ENCODE data around the gene PHF21A. TPM values are rescaled to one million over a fixed set of nuclear protein-coding genes. Genes with fewer than 3 reads are reported as not detected.

Gene PHF21A
- total RNA-seq, 2 donors from 2014 or later = 47.2 to 53.9 TPM

DNA sequence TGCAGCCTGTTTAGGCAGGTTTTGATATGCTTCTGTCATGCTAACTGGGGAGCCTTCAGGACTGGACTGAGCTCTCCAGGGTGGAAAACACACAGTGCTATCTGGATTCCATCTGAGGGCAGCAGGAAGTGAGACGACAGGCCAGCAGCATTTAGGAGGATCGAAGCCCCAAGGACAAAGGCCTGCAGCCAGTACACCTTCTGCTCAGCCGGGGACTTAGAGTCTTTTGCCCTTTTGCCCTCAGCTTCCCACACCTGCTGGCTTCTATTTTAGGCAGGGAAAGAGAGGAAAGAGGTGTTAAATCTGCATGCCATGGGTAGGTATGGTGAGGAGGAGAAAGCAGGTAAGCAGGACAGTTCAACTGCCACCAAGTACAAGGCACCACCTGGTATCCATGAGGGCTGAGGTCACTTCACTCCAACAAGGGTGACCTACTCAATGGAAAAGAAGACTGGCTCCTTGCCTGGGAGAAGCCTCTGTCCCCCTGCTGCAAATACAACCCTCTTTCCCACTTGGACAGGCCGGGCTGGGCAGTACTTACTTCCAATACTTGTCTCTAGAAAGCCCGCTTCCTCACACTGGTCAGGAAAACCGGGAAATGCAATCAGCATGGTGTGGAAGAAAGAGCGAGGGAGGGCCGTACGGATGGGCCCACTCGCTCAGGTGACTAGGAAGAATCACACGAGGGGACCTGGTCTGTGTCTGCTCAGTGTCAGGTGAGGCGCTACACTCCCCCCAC is 186.5 kb downstream of the PHF21A start:
- no peak for DNase-seq

GRCh38 chr11:45933846-45934579 is 187.2 kb downstream of the PHF21A start:
- Histone ChIP-seq H3K9me3 (ENCODE audit: control insufficient read depth, low read length) (no peaks in the 10 kb centered on the region), H3K9ac (ENCODE audit: extremely low read depth, low read length, poor library complexity, severe bottlenecking) (no peak overlapping the region), H3K4me3 (ENCODE audit: low read length) (no peak overlapping the region), H3K27ac (ENCODE audit: low read depth, low read length) (no peak overlapping the region), H3K36me3 (ENCODE audit: control insufficient read depth, insufficient read depth, low read length) (peaks cover 44% of the 10 kb centered on the region), H3K27me3 (ENCODE audit: control insufficient read depth, insufficient read depth, low read length, poor library complexity, severe bottlenecking) (no peaks in the 10 kb centered on the region), H3K4me1 (ENCODE audit: control insufficient read depth, insufficient read depth, low read length) (peaks cover 6% of the 10 kb centered on the region)
- Mint-ChIP-seq H3K27ac (peak overlapping the region; percentile 61), H3K9me3 (no peaks in the 10 kb centered on the region), H3K4me3 (no peak overlapping the region), H3K27me3 (ENCODE audit: insufficient read depth) (no peaks in the 10 kb centered on the region), H3K36me3 (ENCODE audit: low read depth) (peaks cover 42% of the 10 kb centered on the region), H3K4me1 (peaks cover 11% of the 10 kb centered on the region)
- no peak for DNase-seq
- 94 to 100% methylated on average over 12 to 21 of the region's 21 CpGs for WGBS, 2 experiments (ENCODE audit: insufficient coverage in 1 of 2, insufficient read length in 1 of 2)
- TF ChIP-seq CTCF (conservative IDR thresholded peaks at IDR 0.05) = no peak

More for the DNA sequence above, 186.5 kb downstream of the PHF21A start:
- H3K9me3 Mint-ChIP-seq = no peaks in the 10 kb centered on the region
- H3K36me3 Mint-ChIP-seq (ENCODE audit: low read depth) = peaks cover 42% of the 10 kb centered on the region
- peaks cover 12% of the 10 kb centered on the region for H3K4me1 Mint-ChIP-seq
- H3K27ac Mint-ChIP-seq = peak overlapping the region; percentile 61
- no peak overlapping the region for H3K9ac ChIP-seq (ENCODE audit: extremely low read depth, low read length, poor library complexity, severe bottlenecking)
- no peak overlapping the region for H3K4me3 ChIP-seq (ENCODE audit: low read length)
- H3K27me3 Mint-ChIP-seq (ENCODE audit: insufficient read depth) = no peaks in the 10 kb centered on the region
- peaks cover 6% of the 10 kb centered on the region for H3K4me1 ChIP-seq (ENCODE audit: control insufficient read depth, insufficient read depth, low read length)
- WGBS, 2 experiments (ENCODE audit: insufficient coverage in 1 of 2, insufficient read length in 1 of 2) = 92 to 94% methylated on average over 12 of the region's 12 CpGs
- peaks cover 44% of the 10 kb centered on the region for H3K36me3 ChIP-seq (ENCODE audit: control insufficient read depth, insufficient read depth, low read length)
- no peak overlapping the region for H3K4me3 Mint-ChIP-seq
- H3K27ac ChIP-seq (ENCODE audit: low read depth, low read length) = no peak overlapping the region
- H3K9me3 ChIP-seq (ENCODE audit: control insufficient read depth, low read length) = no peaks in the 10 kb centered on the region
- no peak for TF ChIP-seq CTCF (conservative IDR thresholded peaks at IDR 0.05)
- H3K27me3 ChIP-seq (ENCODE audit: control insufficient read depth, insufficient read depth, low read length, poor library complexity, severe bottlenecking) = no peaks in the 10 kb centered on the region

GRCh38 chr11:45933131-45933831 is 188.0 kb downstream of the PHF21A start:
- no peaks in the 10 kb centered on the region for H3K27me3 ChIP-seq (ENCODE audit: control insufficient read depth, insufficient read depth, low read length, poor library complexity, severe bottlenecking)
- H3K4me3 ChIP-seq (ENCODE audit: low read length) = no peak overlapping the region
- no peak for DNase-seq
- Mint-ChIP-seq H3K9me3 (no peaks in the 10 kb centered on the region), H3K4me1 (peaks cover 11% of the 10 kb centered on the region), H3K4me3 (no peak overlapping the region), H3K27ac (no peak overlapping the region), H3K27me3 (ENCODE audit: insufficient read depth) (no peaks in the 10 kb centered on the region), H3K36me3 (ENCODE audit: low read depth) (peaks cover 41% of the 10 kb centered on the region)
- peaks cover 44% of the 10 kb centered on the region for H3K36me3 ChIP-seq (ENCODE audit: control insufficient read depth, insufficient read depth, low read length)
- peaks cover 6% of the 10 kb centered on the region for H3K4me1 ChIP-seq (ENCODE audit: control insufficient read depth, insufficient read depth, low read length)
- H3K9me3 ChIP-seq (ENCODE audit: control insufficient read depth, low read length) = no peaks in the 10 kb centered on the region
- TF ChIP-seq CTCF (conservative IDR thresholded peaks at IDR 0.05) = no peak
- 80 to 90% methylated on average over 1 to 15 of the region's 15 CpGs for WGBS, 2 experiments (ENCODE audit: insufficient coverage in 1 of 2, insufficient read length in 1 of 2)
- H3K9ac ChIP-seq (ENCODE audit: extremely low read depth, low read length, poor library complexity, severe bottlenecking) = no peak overlapping the region
- H3K27ac ChIP-seq (ENCODE audit: low read depth, low read length) = no peak overlapping the region
